HG03469 (cell line): ENCODE measurements around the gene IL25.
"Not testable (repeated sequence)": the region's sequence is repeated elsewhere in the genome, so short reads cannot be mapped to it uniquely, and the experiment has no call there.

Experiments used
- ATAC-seq: cut with Tn5 transposase; IDR thresholded peaks from one replicate; pipeline ENCODE4 v1.9.1; 2021; ENCODE audit warnings: mild to moderate bottlenecking, moderate library complexity, moderate number of reproducible peaks; ENCODE audit not compliant: unreplicated experiment

The IL25 gene

DNA sequence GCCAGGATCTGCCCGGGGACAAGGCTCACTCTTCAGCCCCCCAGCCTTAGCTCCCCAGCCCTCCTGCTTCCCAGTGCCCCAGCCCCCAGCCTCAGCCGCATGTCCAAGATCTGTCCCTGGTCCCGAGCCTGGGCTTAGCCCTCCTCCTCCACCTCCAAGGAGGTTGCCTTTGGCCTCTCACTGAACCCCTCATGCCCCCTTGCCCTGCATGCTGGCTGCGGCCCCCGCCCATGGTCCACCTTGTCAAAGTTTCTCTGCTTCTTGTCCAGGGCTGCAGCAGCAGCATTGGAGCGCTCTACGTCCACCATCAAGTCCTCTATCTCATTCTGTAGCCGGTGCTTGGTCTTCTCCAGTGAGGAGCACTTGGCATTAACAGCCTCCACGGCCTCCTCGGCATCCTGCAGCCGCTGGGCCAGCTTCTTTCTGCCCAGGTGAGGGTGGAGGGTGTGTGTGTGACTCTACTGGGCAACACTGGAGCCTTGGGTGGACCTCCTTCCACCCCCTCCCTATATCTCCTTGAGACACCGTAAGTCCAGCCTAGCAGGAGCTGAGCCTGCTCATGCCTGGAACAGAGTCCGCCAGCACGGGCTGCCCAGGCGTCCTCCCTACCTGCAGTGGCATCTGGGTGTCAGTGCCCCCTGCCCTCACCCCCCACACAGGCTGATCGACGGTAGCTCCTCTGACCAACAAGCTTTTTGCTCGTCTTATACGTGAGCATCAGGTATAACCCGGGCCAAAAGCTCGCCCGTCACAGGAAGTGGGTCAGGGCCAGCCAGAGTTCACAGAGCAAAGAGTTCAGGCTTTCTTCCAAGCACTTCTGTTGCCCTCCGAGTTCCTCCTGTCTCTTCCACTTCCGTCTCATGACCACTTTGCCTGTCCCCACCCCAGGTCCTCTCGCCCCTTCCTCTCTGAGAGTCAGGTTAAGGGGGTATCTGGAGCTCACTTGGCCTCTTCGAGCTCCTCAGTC lies 15.6 kb downstream of the IL25 start:
- ATAC-seq = no peak

DNA sequence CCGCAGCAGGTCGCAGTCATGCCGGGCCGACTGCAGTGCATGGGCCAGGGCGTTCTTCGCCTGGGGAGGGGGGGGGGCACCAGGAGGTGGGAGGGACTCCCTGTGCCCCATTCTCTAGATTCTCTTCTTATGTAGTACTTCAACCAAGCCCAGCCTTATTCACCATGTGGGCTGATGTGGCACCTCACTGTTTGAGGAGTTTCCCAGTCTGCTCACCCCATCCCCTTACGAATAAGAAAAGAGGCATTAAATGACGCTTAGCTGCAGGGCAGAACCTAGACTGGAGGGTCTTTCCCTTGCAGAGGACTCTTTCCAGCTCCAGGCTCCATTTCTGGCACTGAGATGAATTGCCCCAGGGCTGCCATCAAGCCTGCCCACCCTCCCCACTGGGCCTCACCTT lies 16.4 kb downstream of the IL25 start:
- no peak for ATAC-seq

DNA sequence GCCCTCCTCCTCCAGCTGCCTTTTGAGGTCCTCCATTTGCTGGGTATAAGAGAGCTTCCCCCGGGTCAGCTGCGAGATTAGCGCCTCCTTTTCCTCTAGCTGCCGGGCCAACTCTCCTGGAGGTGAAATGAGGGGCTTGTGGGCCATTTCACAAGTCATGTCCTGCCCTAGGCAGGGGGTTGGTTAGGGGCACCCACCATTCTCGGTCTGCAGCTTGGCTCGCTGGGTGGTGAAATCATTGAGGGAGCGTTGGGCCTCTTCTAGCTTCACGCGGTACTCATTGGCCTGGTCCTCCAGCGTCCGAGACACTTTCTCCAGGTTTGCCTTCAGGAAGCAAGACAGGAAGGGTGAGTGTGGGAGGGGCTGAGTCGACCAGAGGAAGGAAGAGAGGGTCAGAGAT lies 16.8 kb downstream of the IL25 start:
- no peak for ATAC-seq

DNA sequence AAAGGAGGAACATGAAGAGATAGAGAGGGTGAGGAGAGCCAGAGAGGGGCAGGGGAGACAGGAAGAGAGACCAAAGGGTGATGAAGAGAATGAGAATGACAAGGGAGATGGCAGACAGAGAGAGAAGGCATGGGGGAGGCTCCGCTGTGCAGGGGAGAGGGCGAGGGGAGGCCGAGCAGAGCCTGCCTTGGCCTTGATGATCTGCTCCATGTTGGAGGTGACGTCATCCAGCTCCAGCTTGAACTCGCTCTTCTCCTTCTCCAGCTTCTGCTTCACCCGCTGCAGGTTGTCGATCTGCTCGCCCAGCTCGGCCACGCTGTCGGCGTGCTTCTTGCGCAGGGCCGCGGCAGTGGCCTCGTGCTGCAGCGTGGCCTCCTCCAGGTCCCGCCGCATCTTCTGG lies 17.3 kb downstream of the IL25 start:
- ATAC-seq = not testable (repeated sequence)

DNA sequence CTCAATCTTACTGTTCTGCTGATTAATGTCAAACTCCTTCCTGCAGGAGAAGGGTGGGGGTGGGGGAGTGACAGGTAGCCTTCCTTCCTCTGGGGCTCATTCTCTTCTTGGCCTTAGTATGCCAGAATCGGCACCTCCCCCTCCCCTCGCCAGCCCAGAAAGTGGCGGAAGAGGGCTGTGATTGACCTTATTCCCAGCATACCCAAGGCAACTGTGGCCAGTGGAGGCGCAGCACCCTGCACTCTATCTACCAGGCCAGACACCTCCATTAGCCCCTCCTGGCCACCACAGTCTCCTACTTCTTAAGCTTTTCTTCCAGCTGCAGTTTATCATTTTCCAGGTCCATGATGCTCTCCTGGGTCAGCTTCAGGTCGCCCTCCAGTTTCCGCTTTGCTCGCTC lies 20.0 kb downstream of the IL25 start:
- ATAC-seq = no peak

DNA sequence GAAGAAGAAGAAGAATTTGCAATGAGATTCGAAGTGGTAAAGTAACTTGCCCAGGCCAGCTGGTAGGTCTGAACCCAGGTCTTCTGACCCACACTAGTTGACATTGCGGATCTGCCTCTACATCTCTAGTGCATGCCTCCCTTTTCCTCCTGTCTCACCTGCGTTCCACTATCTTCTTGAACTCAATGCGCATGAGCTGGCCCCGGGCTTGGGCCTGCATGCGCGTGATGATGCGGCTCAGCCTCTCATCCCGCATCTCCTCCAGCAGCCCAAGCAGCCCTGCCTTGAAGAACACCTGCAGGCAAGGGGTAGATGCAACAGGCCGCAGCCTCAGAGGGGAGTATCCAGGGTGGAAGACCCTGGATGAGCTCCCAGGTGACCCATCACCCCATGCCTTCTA lies 23.5 kb downstream of the IL25 start:
- no peak for ATAC-seq

DNA sequence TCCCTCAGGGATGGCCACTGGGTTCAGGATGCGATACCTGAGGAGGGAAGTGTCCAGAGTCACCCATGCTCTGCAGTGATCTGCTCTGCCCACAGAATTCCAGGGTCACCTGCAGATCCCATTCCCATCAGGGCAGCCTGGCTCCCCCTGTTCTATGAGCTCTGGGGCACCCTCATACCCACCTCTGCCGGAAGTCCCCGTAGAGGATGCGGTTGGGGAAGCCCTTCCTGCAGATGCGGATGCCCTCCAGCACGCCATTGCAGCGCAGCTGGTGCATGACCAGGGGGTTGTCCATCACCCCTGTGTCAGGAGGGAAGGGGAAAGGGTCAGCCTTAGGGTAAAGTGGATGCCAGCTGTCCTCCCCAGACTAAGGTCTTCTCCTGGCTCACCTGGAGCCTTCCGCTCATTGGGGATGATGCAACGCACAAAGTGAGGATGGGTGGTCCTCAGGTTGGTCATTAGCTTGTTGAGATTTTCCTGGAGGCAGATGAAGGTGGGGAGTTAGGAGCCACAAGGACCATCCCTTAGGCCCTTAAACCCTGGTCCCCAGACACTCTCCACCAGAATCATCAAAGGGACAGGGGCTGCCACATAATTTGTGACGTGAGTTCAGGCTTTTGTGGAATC lies 24.3 kb downstream of the IL25 start:
- ATAC-seq = no peak

DNA sequence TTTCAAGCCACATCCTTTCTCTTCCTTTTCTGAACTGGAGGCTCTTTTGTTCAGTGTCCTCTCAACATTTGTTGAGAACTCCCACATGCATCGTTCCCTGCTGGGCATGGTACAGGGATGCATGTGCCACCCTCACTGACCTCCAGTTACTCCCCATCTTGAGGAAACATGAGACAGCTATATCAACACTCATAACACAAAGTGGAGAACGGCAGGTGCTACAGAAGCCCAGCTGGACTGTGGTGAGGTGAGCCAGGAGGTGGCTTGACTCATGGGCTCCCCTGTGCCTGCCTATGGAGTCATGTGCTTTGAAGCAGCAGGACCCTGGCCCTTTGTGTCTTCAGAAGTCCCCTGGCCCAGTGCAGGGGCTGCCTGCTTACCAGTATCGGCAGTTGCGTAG lies 25.7 kb downstream of the IL25 start:
- no peak for ATAC-seq

DNA sequence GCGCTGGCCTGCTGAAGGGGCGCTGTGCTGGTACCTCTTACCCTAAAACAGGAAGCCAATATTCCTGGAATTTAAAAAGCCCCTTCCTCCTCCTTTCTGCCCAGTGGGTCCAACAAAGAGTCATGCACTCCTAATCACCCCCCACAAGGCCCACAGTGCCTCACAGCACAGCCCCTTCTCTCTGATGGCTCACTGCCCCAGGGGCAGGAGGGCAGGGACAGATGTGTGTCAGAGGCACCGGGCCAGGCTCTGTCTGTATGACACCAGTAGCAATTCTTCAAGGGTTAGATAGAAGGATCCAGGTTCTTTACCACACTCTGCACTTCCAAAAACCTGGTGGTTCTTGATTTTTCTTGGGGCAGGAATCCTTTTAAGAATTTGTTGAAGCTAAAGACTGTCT lies 26.5 kb downstream of the IL25 start:
- ATAC-seq = no peak

DNA sequence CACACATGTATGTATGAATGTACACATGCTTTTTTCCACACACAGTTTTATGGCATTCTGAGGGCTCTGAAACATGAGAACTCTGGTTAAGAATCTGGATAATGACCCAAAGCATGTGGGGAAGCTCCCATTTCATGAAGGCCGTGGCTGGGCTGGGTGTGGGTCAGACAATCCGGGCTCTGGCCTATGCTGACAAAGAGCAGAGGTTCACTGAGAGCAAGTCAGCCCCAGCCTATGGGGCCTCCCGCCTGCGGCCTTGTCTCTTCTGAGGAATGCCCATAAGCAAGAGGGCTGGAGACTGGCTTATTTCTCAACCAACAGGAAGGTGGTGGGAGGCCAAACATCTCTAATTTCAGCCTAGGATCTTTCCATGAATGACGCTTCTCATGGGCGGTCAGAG lies 27.0 kb downstream of the IL25 start:
- ATAC-seq = no peak

DNA sequence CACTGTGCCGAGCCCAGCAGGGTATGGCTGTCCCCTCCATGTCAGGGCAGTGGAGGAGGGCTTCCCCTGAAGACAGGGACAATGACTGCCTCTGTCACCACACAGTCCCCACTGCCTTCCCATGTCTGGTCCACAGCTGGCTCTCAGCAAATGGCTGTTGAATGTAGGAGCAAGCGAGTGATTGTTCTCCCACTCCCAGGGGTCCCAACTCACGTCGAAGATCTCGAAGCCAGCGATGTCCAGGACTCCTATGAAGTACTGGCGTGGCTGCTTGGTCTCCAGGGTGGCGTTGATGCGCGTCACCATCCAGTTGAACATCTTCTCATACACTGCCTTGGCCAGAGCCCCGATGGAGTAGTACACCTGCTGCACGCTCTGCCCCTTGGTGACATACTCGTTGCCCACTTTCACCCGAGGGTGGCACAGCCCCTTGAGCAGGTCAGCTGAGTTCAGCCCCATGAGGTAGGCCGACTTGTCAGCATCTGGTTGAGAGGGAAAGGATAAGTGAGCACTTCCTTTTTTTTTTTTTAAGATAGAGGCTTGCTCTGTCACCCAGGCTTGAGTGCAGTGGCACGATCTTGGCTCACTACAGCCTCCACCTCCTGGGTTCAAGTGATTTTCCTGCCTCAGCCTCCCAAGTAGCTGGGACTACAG lies 28.0 kb downstream of the IL25 start:
- ATAC-seq = not testable (repeated sequence)

DNA sequence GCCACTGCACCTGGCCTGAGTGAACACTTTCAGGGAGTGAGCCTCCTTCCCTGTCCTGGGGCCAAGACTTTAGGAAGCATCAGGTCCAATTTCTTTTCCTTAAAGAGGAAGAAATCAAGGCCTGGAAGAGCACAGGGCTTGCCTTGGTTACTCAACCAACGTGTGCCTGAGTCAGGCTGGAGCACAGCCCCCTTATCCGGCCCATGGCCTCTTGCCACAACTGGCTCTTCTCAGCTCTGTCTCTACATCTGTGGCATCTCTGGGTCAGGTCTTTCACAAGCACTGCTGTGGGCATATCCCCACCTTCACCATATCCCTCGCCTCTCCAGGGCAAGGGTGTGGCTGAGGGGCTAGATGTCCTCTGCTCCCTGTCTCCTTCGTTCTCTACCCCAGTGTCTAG lies 28.7 kb downstream of the IL25 start:
- no peak for ATAC-seq

DNA sequence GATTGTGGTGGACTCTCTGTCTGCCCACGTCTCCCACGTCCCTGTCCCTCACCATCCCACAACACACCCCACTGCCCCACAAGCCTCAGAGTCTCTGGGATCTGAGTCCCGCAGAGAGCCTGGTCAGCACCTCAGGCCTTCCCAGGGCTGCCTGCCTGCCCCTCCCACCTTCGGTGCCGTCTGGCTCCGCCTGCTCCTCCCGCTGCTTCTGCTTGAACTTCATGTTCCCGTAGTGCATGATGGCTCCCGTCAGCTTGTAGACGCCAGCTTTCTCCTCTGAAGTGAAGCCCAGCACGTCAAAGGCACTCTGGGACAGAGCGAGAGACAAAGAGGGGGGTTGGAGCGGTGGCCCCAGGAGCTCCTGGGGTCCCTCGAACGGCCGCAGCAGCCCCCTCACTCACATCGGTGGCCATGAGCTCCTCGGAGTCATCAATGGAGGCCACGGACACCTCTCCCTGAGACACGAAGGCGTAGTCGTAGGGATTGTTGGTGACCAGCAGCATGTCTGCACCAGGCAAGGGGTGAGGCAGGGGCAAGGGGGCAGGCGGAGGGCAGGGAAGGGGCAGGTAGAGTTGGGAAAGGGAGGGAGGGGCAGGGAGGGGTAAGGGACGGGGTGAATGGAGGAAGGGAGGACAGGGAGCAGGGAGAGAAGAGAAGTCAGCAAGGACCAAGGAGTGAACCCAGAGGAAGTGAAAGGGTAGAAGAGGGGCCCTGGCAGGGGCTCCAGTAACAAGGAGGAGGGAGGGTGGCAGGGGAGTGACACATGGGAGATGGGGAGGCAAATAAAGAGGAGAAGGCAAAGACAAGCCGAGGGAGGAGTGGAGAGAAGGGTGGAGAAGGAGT lies 29.9 kb downstream of the IL25 start:
- no peak for ATAC-seq

DNA sequence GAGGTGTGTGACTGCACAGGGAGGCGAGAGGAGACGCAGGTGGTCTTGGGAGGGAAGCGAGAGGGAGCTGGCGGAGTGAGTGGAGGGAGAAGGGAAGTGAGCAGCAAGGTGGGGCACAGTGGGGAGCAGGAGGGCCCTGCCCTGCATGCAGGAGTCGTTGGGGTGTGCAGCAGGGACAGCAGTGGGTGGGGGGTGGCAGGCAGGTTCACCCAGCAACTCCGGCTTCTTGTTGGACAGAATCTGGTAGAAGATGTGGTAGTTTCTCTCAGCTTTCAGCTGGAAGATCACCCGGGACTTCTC lies 30.5 kb downstream of the IL25 start:
- no peak for ATAC-seq

DNA sequence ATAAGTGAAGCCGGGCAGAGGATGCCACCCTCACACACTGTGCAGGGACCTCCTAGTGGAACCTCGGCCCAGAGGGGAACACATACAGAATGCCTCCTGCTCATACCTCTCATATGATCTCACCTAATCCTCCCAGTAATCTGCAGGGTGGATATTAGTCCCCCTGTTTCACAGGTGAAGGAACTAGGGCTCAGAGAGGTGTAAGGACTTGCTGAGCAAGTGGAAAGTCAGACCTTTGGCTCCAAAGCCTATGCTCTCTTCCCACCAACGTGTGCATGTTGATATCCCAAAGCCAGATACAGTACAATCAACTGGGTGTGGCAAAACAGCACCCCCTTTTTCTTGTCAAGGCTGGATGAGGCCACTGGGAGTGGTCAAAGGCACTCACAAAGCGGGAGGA lies 31.3 kb downstream of the IL25 start:
- no peak for ATAC-seq

DNA sequence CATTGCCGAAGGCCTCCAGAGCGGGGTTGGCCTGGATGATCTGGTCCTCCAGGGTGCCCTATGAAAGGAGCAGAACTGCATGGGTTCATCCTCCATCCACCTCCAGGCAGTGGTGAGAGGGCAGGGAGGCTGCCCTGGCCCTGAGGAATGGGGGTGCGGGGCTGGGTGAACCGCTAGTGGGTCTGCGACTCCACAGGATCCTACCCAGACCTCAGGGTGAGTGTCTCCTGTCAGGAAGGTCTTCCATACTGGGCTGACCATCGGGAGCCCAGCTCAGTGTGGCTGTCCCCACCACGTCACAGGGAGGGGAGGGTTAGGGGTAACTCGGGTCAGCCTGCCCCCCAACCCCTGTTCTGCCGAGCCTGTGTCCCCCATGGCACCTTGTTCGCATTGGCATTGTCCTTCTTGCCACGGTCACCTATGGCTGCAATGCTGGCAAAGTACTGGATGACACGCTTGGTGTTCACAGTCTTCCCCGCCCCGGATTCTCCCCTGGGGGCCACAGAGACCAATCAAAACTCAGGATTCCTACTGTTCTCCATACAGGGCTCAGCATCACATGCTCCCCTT lies 31.8 kb downstream of the IL25 start:
- no peak for ATAC-seq

DNA sequence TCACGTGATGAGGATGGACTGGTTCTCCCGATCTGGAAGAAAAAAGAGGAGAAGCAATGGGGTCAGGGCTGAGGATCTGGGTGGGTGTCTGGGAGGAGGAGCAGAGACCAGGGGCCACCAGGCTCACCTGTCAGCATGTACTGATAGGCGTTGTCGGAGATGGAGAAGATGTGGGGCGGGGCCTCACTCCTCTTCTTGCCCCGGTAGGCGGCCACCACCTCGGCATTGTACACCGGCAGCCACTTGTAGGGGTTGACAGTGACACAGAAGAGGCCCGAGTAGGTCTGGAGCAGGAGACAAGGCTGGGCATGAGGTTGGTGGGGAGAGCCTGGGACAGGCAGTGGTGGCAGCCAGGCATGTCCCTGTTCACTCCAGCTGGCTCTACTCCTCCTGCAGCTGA lies 32.5 kb downstream of the IL25 start:
- no peak for ATAC-seq

DNA sequence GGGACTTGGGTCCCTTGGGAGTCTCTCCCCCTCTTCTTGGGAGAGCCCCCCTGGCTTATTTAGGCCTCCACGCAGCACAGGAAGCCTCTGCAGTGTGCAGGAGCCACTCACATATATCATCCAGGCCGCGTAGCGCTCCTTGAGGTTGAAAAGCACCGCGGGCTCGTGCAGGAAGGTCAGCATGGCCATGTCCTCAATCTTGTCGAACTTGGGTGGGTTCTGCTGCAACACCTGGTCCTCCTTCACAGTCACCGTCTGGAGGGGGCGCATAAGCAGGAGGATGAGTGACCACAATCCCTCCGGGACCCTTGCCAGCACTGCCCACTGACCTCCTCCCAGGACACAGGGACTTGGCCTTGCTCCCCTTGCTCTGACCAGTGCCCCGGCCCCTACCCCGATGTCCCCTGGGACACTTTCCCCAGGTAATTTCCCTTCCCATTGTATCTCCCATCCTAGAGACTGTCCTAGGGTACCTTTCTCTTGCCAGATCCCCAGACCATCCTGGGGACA lies 33.0 kb downstream of the IL25 start:
- no peak for ATAC-seq

DNA sequence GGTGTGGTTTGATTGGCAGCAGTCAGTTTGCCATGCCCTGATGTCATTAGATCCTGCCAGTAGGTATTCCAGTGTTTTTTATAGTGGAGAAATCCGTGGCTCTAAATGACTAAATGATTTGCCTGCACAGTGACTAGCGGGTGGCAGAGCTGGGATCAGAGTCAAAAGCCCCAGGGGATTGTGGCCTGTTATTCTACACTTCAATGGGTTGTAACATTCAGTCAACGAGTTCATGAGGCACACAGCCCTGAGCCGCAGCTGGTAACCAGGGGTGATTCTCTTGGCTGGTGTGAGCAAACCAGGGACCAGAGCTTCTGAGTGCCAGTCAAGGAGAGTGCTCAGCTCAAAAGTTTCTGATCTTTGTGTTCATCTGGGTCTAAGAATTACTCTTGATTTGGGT lies 33.6 kb downstream of the IL25 start:
- ATAC-seq = peak; percentile 56

DNA sequence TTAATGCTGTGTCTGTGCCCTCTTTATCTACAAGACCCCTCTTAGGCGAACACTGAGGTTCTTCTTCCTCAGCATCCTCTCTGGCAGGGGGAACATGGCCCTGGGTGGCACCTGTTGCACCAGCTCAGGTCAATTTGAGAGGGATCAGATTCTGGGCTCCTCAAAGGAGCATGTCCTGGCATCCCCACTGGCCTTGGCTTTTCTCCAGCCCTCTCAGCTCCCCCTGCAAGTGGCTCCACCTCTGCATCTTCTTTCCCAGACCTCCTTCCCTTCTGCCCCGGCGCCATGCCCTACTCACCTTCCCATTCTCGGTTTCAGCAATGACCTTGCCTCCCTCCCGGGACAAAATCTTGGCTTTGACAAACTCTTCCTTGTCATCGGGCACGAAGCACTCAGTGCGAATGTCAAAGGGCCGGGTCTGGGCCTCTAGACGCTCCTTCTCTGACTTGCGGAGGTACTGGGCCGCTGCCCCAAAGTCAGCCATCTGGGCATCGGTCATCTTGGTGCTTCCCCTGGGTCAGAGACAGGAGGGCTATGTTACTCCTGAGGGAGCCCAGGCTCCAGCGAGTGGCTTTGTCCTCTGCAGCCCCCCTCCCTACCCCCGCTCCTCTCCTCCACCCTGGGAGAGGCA lies 34.2 kb downstream of the IL25 start:
- ATAC-seq = no peak
